ENCODE measurements around the gene TDRD12. TPM values are rescaled to one million over a fixed set of nuclear protein-coding genes. Genes with fewer than 3 reads are reported as not detected.
A peak's percentile ranks its signal among the peaks of the same experiment; 100 is the strongest.

The TDRD12 gene
- total RNA-seq, 1 experiment from 2014 or later, result 1.3 TPM

GRCh38 chr19:32816555-32817099 is 97.1 kb downstream of the TDRD12 start:
- H3K27ac Mint-ChIP-seq, result peak overlapping the region; percentile 75
- peaks cover 45% of the 10 kb centered on the region for H3K4me1 Mint-ChIP-seq

GRCh38 chr19:32817569-32818476 is 98.3 kb downstream of the TDRD12 start:
- no peak for DNase-seq (ENCODE audit: low spot score)
- Mint-ChIP-seq H3K4me1 (peaks cover 45% of the 10 kb centered on the region), H3K4me3 (no peak overlapping the region), H3K27ac (no peak overlapping the region), H3K9me3 (no peaks in the 10 kb centered on the region), H3K36me3 (no peaks in the 10 kb centered on the region), H3K27me3 (ENCODE audit: low read depth) (no peaks in the 10 kb centered on the region; the same call in 1 of the 2 replicates)
- TF ChIP-seq ZNF138 (CRISPR knock-in tag; conservative IDR thresholded peaks at IDR 0.05) (no peak), MXD4 (CRISPR knock-in tag; IDR thresholded peaks at IDR 0.05; ENCODE audit: borderline replicate concordance) (no peak), USF1 (CRISPR knock-in tag; IDR thresholded peaks at IDR 0.05) (no peak), IRF2 (CRISPR knock-in tag; IDR thresholded peaks at IDR 0.05; ENCODE audit: borderline replicate concordance, low read depth) (no peak), PRDM15 (CRISPR knock-in tag; IDR thresholded peaks at IDR 0.05) (no peak), ZNF671 (CRISPR knock-in tag; IDR thresholded peaks at IDR 0.05) (no peak)
- CTCF ChIA-PET, result interaction anchor here (0.5 to 1.3 kb wide), 3 partner anchors 30 to 140 kb away, joined by 3 read pairs; no protein-coding TSS in a partner anchor
- POLR2A ChIA-PET, result no interaction called here
- no peak for ATAC-seq

More at GRCh38 chr19:32816555-32817099, 97.1 kb downstream of the TDRD12 start:
- POLR2A ChIA-PET, result no interaction called here
- Mint-ChIP-seq H3K9me3 (no peaks in the 10 kb centered on the region), H3K36me3 (no peaks in the 10 kb centered on the region), H3K27me3 (ENCODE audit: low read depth) (no peaks in the 10 kb centered on the region; the same call in 1 of the 2 replicates), H3K4me3 (no peak overlapping the region)
- CTCF ChIA-PET, result interaction anchor here (1.0 kb wide), 1 partner anchor 29 kb away, joined by 3 read pairs; no protein-coding TSS in a partner anchor
- TF ChIP-seq ZNF219 (CRISPR knock-in tag; IDR thresholded peaks at IDR 0.05; ENCODE audit: borderline replicate concordance), result no peak
- TF ChIP-seq TEAD1 (CRISPR knock-in tag; IDR thresholded peaks at IDR 0.05), result peak; percentile 22; the same call in 1 of the 2 replicates
- peak; percentile 82; the same call in 1 of the 2 replicates for TF ChIP-seq NFE2L1 (CRISPR knock-in tag; IDR thresholded peaks at IDR 0.05)
- no peak for TF ChIP-seq PRRX2 (CRISPR knock-in tag; IDR thresholded peaks at IDR 0.05)
- peak; percentile 85 for ATAC-seq
- peak; percentile 26 for DNase-seq (ENCODE audit: low spot score)

GRCh38 chr19:32818536-32818935 is 99.0 kb downstream of the TDRD12 start:
- H3K27me3 Mint-ChIP-seq (ENCODE audit: low read depth), result no peaks in the 10 kb centered on the region; the same call in 1 of the 2 replicates
- DNase-seq (ENCODE audit: low spot score), result no peak
- no peaks in the 10 kb centered on the region for H3K36me3 Mint-ChIP-seq
- ATAC-seq, result no peak
- H3K9me3 Mint-ChIP-seq, result no peaks in the 10 kb centered on the region
- no peak overlapping the region for H3K27ac Mint-ChIP-seq
- TF ChIP-seq GTF2I (CRISPR knock-in tag; conservative IDR thresholded peaks at IDR 0.05) (no peak), JAZF1 (CRISPR knock-in tag; IDR thresholded peaks at IDR 0.05) (no peak)
- H3K4me1 Mint-ChIP-seq, result peaks cover 47% of the 10 kb centered on the region
- CTCF ChIA-PET, result interaction anchor here (0.5 to 1.3 kb wide), 3 partner anchors 18 to 141 kb away, joined by 3 read pairs; no protein-coding TSS in a partner anchor
- POLR2A ChIA-PET, result no interaction called here
- H3K4me3 Mint-ChIP-seq, result no peak overlapping the region
